ENCODE measurements around the gene LBH.

- TF ChIP-seq CTCF (IDR thresholded peaks at IDR 0.05) (no peak), POLR2A (IDR thresholded peaks at IDR 0.05) (no peak)
Observed at GRCh38 chr2:30233271-30234009, 2.1 kb downstream of the LBH start.

All from lower leg skin (tissue), 3 donors.